Endothelial cell of umbilical vein (primary cell): ENCODE data around the gene SLAMF1. TPM values are rescaled to one million over a fixed set of nuclear protein-coding genes. Genes with fewer than 3 reads are reported as not detected.
A peak's percentile ranks its signal among the peaks of the same experiment; 100 is the strongest.

Source experiments
- BruUV-seq: library from RNA; stranded (reverse); fragments of 400-500 nt; replicated peaks from 2 replicates; lab custom pipeline; 2021; lab: Mats Ljungman, UMichigan
- CTCF ChIA-PET: fragments of 300-600, 350-600 bp; sonication (Branson Sonifier 250); formaldehyde crosslinking; loops from one replicate; lab custom pipeline; 2021; ENCODE audit warnings: antibody characterized with exemption, inconsistent platforms; lab: Charles Lee
- POLR2A ChIA-PET: fragments of 300-600, 350-600 bp; sonication (Branson Sonifier 250); formaldehyde crosslinking; loops from one replicate; lab custom pipeline; 2021; ENCODE audit warnings: antibody characterized with exemption, inconsistent platforms; lab: Charles Lee
- DNase-seq: peaks from one replicate; pipeline ENCODE4 v3.0.0-alpha.2; 2011; ENCODE audit warnings: low read depth, low spot score
- FAIRE-seq: peaks from 2 replicates; lab custom pipeline; 2011; peaks lifted over from hg19 to GRCh38; lab: Jason Lieb, UNC
- H2AFZ ChIP-seq: 2 replicates; pipeline ENCODE4 v1.6.0; 2012; ENCODE audit warnings: low read depth, low read length, control low read depth, inconsistent platforms
- H3K27ac ChIP-seq: 2 replicates; pipeline ENCODE4 v1.5.1; 2011; ENCODE audit warnings: low read depth, mild to moderate bottlenecking, control low read depth, low read length, moderate library complexity; ENCODE audit not compliant: insufficient read depth
- H3K27me3 ChIP-seq, 2 experiments: 2 replicates each; pipeline versions ENCODE4 v1.6.0 to v1.6.1; 2011; ENCODE audit warnings: low read length in 2 of 2, mixed read lengths in 1 of 2; ENCODE audit not compliant: control insufficient read depth in 2 of 2, insufficient read depth in 2 of 2
- H3K36me3 ChIP-seq, 2 experiments: 2 replicates in 1 of 2; 3 replicates in 1 of 2; pipeline ENCODE4 v1.5.1; 2011; ENCODE audit warnings: low read length in 2 of 2, mild to moderate bottlenecking in 1 of 2, moderate library complexity in 1 of 2; ENCODE audit not compliant: control insufficient read depth in 2 of 2, insufficient read depth in 2 of 2; ENCODE audit errors: extremely low read depth in 1 of 2
- H3K4me1 ChIP-seq: 3 replicates; pipeline ENCODE4 v1.5.1; 2011; ENCODE audit warnings: mild to moderate bottlenecking, low read length; ENCODE audit not compliant: control insufficient read depth, insufficient read depth; ENCODE audit errors: extremely low read depth
- H3K4me2 ChIP-seq: 2 replicates; pipeline ENCODE4 v1.6.1; 2011; ENCODE audit warnings: low read length, control low read depth, mixed read lengths; ENCODE audit not compliant: insufficient read depth
- H3K4me3 ChIP-seq, 3 experiments: fragments of 200-600 bp in 1 of 3; sonication (generic), shearing (Covaris generic) in 1 of 3; replicated peaks in 1 of 3; 2 replicates each; pipeline ENCODE4 v1.5.1; 2011 to 2016; ENCODE audit warnings: control low read depth in 3 of 3, low read length in 3 of 3, mild to moderate bottlenecking in 2 of 3, inconsistent platforms in 1 of 3, low read depth in 1 of 3, moderate library complexity in 1 of 3; ENCODE audit not compliant: insufficient read depth in 1 of 3
- H3K79me2 ChIP-seq: 2 replicates; pipeline ENCODE4 v1.6.0; 2012; ENCODE audit warnings: low read length, inconsistent platforms; ENCODE audit not compliant: control insufficient read depth, insufficient read depth
- H3K9ac ChIP-seq: replicated peaks from 2 replicates; pipeline ENCODE3; 2011; ENCODE audit warnings: low read length, control low read depth; ENCODE audit not compliant: insufficient read depth; ENCODE audit errors: extremely low read depth
- H3K9me1 ChIP-seq: replicated peaks from 3 replicates; pipeline ENCODE4 v1.6.0; 2011; ENCODE audit warnings: mild to moderate bottlenecking, low read length; ENCODE audit not compliant: control insufficient read depth, insufficient read depth; ENCODE audit errors: extremely low read depth
- H3K9me3 ChIP-seq: replicated peaks from 2 replicates; pipeline ENCODE4 v1.5.1; 2012; ENCODE audit warnings: low read length, inconsistent platforms; ENCODE audit not compliant: control insufficient read depth, insufficient read depth
- H4K20me1 ChIP-seq: replicated peaks from 2 replicates; pipeline ENCODE3; 2011; ENCODE audit warnings: mild to moderate bottlenecking, low read length; ENCODE audit not compliant: control insufficient read depth, insufficient read depth; ENCODE audit errors: extremely low read depth
- EZH2 ChIP-seq: IDR thresholded peaks from 2 replicates; pipeline ENCODE4 v1.6.1; 2012; ENCODE audit warnings: borderline replicate concordance, low read depth, mild to moderate bottlenecking, moderate library complexity, low read length, inconsistent platforms; ENCODE audit not compliant: severe bottlenecking
- FOS ChIP-seq: IDR thresholded peaks from 2 replicates; pipeline ENCODE4 v1.6.1; 2011; ENCODE audit warnings: mild to moderate bottlenecking, low read length, moderate library complexity, borderline replicate concordance; ENCODE audit not compliant: insufficient read depth
- GATA2 ChIP-seq: IDR thresholded peaks from 2 replicates; pipeline ENCODE4 v1.7.0; 2011; ENCODE audit warnings: low read depth, mild to moderate bottlenecking, moderate library complexity, mixed read lengths, low read length; ENCODE audit not compliant: insufficient read length, insufficient read depth
- JUN ChIP-seq: IDR thresholded peaks from 2 replicates; pipeline ENCODE4 v1.6.1; 2011; ENCODE audit warnings: borderline replicate concordance, low read depth; ENCODE audit not compliant: insufficient read length, insufficient read depth
- MYC ChIP-seq: IDR thresholded peaks from one replicate; pipeline ENCODE4 v1.6.1; 2011; ENCODE audit warnings: mild to moderate bottlenecking, low read depth, low read length
- POLR2A ChIP-seq: IDR thresholded peaks from 2 replicates; pipeline ENCODE4 v1.6.1; 2012; ENCODE audit warnings: low read depth, mild to moderate bottlenecking, control low read depth, low read length
- POLR2AphosphoS5 ChIP-seq: IDR thresholded peaks from 2 replicates; pipeline ENCODE4 v1.6.1; 2012; ENCODE audit warnings: low read depth, mild to moderate bottlenecking, control low read depth, low read length, moderate library complexity; ENCODE audit not compliant: insufficient read depth
- dilution Hi-C: fragments of 300-500 bp; cut with MboI; formaldehyde crosslinking; loops from one replicate; pipeline ENCODE4 v1.15.0; 2019; ENCODE audit warnings: low sequenced_read_pairs; ENCODE audit not compliant: extremely low pct_ligation_motif_present
- intact Hi-C: fragments of 100-400 bp; cut with micrococcal nuclease; formaldehyde crosslinking; loops from one replicate; pipeline ENCODE4 v1.10.0; 2022
- polyA plus RNA-seq, 4 experiments: library from polyadenylated mRNA; depleted of rRNA in 3 of 4; stranded (reverse) in 3 of 4; unstranded in 1 of 4; fragments of >200 nt; gene quantifications; 2 replicates each; pipeline versions ENCODE4 v1.2.1 to v1.2.3, GENCODE V29; 2011 to 2012; ENCODE audit warnings: missing spikeins in 1 of 4
- total RNA-seq: library from RNA; stranded (reverse); gene quantifications from 2 replicates; pipeline ENCODE4 v1.2.3, GENCODE V29; 2021
- TF ChIP-seq, protein P1 (sequence below), 2 donors: IDR thresholded peaks; 1 replicate in 1 of 2; 2 replicates in 1 of 2; pipeline ENCODE4 v1.5.1; 2011; ENCODE audit warnings: low read length in 2 of 2, mild to moderate bottlenecking in 2 of 2, moderate library complexity in 2 of 2, control low read depth in 1 of 2, inconsistent platforms in 1 of 2, low read depth in 1 of 2; ENCODE audit not compliant: insufficient read depth in 1 of 2; ENCODE audit errors: extremely low read depth in 1 of 2
- TF ChIP-seq, protein P2 (sequence below): IDR thresholded peaks from 2 replicates; pipeline ENCODE4 v1.6.1; 2011; ENCODE audit not compliant: insufficient read depth, insufficient read length

The SLAMF1 gene
- total and polyA plus RNA-seq, 2 donors (not counting 3 experiments of a cell fraction or from before 2014, with no cell fraction given): not detected

GRCh38 chr1:160578525-160579191 is 68.2 kb downstream of the SLAMF1 start:
- CTCF ChIA-PET: no interaction called here
- dilution Hi-C loops: no loop called here
- BruUV-seq: no TSS peak

GRCh38 chr1:160578175-160578524 is 68.7 kb downstream of the SLAMF1 start:
- BruUV-seq: no TSS peak
- intact Hi-C loops: no loop called here
- H2AFZ ChIP-seq: no peak overlapping the region

More at GRCh38 chr1:160578525-160579191, 68.2 kb downstream of the SLAMF1 start:
- POLR2A ChIA-PET: no interaction called here
- TF ChIP-seq FOS (no peak), JUN (peak; percentile 4), POLR2AphosphoS5 (no peak)
- no peaks in the 10 kb centered on the region for H3K36me3 ChIP-seq
- H3K79me2 ChIP-seq: no peaks in the 10 kb centered on the region
- no peaks in the 10 kb centered on the region for H4K20me1 ChIP-seq
- no peaks in the 10 kb centered on the region for H3K4me1 ChIP-seq
- intact Hi-C loops: no loop called here
- H3K9ac ChIP-seq: no peak overlapping the region
- no peak overlapping the region for H2AFZ ChIP-seq
- no peak overlapping the region for H3K27ac ChIP-seq
- H3K9me1 ChIP-seq: no peaks in the 10 kb centered on the region
- DNase-seq (no peak), FAIRE-seq (no peak)
- H3K4me3 ChIP-seq: no peak overlapping the region
- peaks cover 0 to 3% of the 10 kb centered on the region in 2 experiments for H3K27me3 ChIP-seq
- no peak overlapping the region for H3K4me2 ChIP-seq
- no peaks in the 10 kb centered on the region for H3K9me3 ChIP-seq

More at GRCh38 chr1:160578175-160578524, 68.7 kb downstream of the SLAMF1 start:
- Histone ChIP-seq H3K27ac (no peak overlapping the region), H3K4me2 (no peak overlapping the region), H4K20me1 (no peaks in the 10 kb centered on the region), H3K79me2 (no peaks in the 10 kb centered on the region), H3K27me3 (peaks cover 0 to 3% of the 10 kb centered on the region in 2 experiments), H3K4me3 (no peak overlapping the region), H3K9me1 (no peaks in the 10 kb centered on the region), H3K9ac (no peak overlapping the region), H3K36me3 (no peaks in the 10 kb centered on the region), H3K9me3 (no peaks in the 10 kb centered on the region), H3K4me1 (no peaks in the 10 kb centered on the region)
- TF ChIP-seq MYC (no peak), POLR2A (no peak), JUN (no peak), GATA2 (no peak), POLR2AphosphoS5 (no peak), FOS (no peak), EZH2 (no peak)
- TF ChIP-seq, protein P1, sequence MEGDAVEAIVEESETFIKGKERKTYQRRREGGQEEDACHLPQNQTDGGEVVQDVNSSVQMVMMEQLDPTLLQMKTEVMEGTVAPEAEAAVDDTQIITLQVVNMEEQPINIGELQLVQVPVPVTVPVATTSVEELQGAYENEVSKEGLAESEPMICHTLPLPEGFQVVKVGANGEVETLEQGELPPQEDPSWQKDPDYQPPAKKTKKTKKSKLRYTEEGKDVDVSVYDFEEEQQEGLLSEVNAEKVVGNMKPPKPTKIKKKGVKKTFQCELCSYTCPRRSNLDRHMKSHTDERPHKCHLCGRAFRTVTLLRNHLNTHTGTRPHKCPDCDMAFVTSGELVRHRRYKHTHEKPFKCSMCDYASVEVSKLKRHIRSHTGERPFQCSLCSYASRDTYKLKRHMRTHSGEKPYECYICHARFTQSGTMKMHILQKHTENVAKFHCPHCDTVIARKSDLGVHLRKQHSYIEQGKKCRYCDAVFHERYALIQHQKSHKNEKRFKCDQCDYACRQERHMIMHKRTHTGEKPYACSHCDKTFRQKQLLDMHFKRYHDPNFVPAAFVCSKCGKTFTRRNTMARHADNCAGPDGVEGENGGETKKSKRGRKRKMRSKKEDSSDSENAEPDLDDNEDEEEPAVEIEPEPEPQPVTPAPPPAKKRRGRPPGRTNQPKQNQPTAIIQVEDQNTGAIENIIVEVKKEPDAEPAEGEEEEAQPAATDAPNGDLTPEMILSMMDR (IDR thresholded peaks at IDR 0.05; ENCODE audit: extremely low read depth in 1 of 2, insufficient read depth in 1 of 2, low read depth in 1 of 2, low read length in 2 of 2): no peak
- TF ChIP-seq, protein P2, sequence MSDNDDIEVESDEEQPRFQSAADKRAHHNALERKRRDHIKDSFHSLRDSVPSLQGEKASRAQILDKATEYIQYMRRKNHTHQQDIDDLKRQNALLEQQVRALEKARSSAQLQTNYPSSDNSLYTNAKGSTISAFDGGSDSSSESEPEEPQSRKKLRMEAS: no peak
- ChIA-PET POLR2A (no interaction called here), CTCF (no interaction called here)
- dilution Hi-C loops: no loop called here
- FAIRE-seq (no peak), DNase-seq (no peak)
